ENCODE measurements around the gene MFF.
"Not testable (repeated sequence)": the region's sequence is repeated elsewhere in the genome, so short reads cannot be mapped to it uniquely, and the experiment has no call there.

DNA sequence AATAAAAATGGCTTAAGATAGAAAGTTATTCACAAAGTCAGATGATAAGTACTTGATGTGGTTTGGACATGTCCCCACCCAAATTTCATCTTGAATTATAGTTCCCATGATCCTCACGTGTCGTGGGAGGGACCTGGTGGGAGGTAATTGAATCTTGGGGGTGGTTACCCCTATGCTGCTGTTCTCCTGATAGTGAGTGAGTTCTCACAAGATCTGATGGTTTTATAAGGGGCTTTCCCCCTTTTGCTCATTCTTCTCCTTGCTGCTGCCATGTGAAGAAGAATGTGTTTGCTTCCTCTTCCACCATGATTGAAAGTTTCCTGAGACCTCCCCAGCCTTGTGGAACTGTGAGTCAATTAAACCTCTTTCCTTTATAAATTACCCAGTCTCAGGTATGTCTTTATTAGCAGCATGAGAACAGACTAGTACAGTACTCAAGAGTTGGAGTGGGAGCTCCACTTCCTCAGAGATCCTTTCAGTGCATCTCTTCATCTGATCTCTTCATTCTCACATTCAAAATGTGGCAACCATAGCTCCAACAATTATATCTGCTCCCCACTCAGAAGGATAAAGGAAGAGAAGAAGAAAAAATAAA is 57.3 kb downstream of the MFF start:
- not testable (repeated sequence) for TF ChIP-seq CEBPB (IDR thresholded peaks at IDR 0.05; ENCODE audit: low read depth, low read length); POLR2A (IDR thresholded peaks at IDR 0.05; ENCODE audit: control extremely low read depth in 1 of 2, low read depth in 2 of 2, low read length in 2 of 2); ZNF274 (IDR thresholded peaks at IDR 0.05; ENCODE audit: borderline replicate concordance, extremely low read depth, low read length); NANOG (IDR thresholded peaks at IDR 0.05; ENCODE audit: insufficient read depth, low read depth, low read length, poor library complexity, severe bottlenecking); BACH1 (IDR thresholded peaks at IDR 0.05; ENCODE audit: low read length); SP1 (IDR thresholded peaks at IDR 0.05; ENCODE audit: low read depth, low read length); POLR2AphosphoS5 (IDR thresholded peaks at IDR 0.05; ENCODE audit: low read depth, low read length); TCF12 (IDR thresholded peaks at IDR 0.05; ENCODE audit: low read depth, low read length); EP300 (IDR thresholded peaks at IDR 0.05; ENCODE audit: borderline replicate concordance in 1 of 2, low read depth in 2 of 2, low read length in 2 of 2); MAFK (IDR thresholded peaks at IDR 0.05; ENCODE audit: low read depth, low read length)
- TF ChIP-seq, protein P1, sequence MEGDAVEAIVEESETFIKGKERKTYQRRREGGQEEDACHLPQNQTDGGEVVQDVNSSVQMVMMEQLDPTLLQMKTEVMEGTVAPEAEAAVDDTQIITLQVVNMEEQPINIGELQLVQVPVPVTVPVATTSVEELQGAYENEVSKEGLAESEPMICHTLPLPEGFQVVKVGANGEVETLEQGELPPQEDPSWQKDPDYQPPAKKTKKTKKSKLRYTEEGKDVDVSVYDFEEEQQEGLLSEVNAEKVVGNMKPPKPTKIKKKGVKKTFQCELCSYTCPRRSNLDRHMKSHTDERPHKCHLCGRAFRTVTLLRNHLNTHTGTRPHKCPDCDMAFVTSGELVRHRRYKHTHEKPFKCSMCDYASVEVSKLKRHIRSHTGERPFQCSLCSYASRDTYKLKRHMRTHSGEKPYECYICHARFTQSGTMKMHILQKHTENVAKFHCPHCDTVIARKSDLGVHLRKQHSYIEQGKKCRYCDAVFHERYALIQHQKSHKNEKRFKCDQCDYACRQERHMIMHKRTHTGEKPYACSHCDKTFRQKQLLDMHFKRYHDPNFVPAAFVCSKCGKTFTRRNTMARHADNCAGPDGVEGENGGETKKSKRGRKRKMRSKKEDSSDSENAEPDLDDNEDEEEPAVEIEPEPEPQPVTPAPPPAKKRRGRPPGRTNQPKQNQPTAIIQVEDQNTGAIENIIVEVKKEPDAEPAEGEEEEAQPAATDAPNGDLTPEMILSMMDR (IDR thresholded peaks at IDR 0.05; ENCODE audit: control extremely low read depth in 1 of 3, insufficient read depth in 1 of 3, low read depth in 1 of 3, low read length in 3 of 3) = not testable (repeated sequence)
- TF ChIP-seq, protein P2, sequence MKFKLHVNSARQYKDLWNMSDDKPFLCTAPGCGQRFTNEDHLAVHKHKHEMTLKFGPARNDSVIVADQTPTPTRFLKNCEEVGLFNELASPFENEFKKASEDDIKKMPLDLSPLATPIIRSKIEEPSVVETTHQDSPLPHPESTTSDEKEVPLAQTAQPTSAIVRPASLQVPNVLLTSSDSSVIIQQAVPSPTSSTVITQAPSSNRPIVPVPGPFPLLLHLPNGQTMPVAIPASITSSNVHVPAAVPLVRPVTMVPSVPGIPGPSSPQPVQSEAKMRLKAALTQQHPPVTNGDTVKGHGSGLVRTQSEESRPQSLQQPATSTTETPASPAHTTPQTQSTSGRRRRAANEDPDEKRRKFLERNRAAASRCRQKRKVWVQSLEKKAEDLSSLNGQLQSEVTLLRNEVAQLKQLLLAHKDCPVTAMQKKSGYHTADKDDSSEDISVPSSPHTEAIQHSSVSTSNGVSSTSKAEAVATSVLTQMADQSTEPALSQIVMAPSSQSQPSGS (IDR thresholded peaks at IDR 0.05; ENCODE audit: low read length) = not testable (repeated sequence)

Data from H1 (cell line).